Esophagus muscularis mucosa (tissue), 4 donors: ENCODE results near the gene ACSS1. TPM values are rescaled to one million over a fixed set of nuclear protein-coding genes. Genes with fewer than 3 reads are reported as not detected.
A peak's percentile ranks its signal among the peaks of the same experiment; 100 is the strongest.

Experiments
- DNase-seq: peaks from one replicate; pipeline ENCODE4 v3.0.0-alpha.2; 2017; ENCODE audit errors: extremely low spot score
- H3K27ac ChIP-seq, 4 donors: fragments of 200-600 bp; sonication (generic); replicated peaks in 1 of 4; 1 replicate in 3 of 4; 2 replicates in 1 of 4; pipeline ENCODE4 v1.5.1; 2016 to 2019; ENCODE audit warnings: mild to moderate bottlenecking in 1 of 4
- H3K27me3 ChIP-seq, 4 donors: fragments of 200-600 bp; sonication (generic); one replicate each; pipeline versions ENCODE4 v1.5.1 to v1.6.0; 2016 to 2019
- H3K36me3 ChIP-seq, 4 donors: fragments of 200-600 bp; sonication (generic); one replicate each; pipeline ENCODE4 v1.5.1; 2016 to 2019
- H3K4me1 ChIP-seq, 4 donors: fragments of 200-600 bp; sonication (generic); one replicate each; pipeline ENCODE4 v1.5.1; 2016 to 2019
- H3K4me3 ChIP-seq, 4 donors: fragments of 200-600 bp; sonication (generic); 1 replicate in 2 of 4; 2 replicates in 2 of 4; pipeline ENCODE4 v1.5.1; 2016 to 2019; ENCODE audit warnings: mild to moderate bottlenecking in 4 of 4, moderate library complexity in 1 of 4
- H3K9me3 ChIP-seq, 4 donors: fragments of 200-600 bp; sonication (generic); 1 replicate in 3 of 4; 2 replicates in 1 of 4; pipeline ENCODE4 v1.5.1; 2016 to 2019
- CTCF ChIP-seq, 3 experiments: fragments of 200-600 bp in 2 of 3; fragments of 450-650 bp in 1 of 3; sonication (generic) in 2 of 3; IDR thresholded peaks; one replicate each; pipeline ENCODE4 v1.5.1; 2017 to 2019; ENCODE audit warnings: antibody characterized with exemption in 3 of 3, mild to moderate bottlenecking in 2 of 3, moderate library complexity in 1 of 3
- EP300 ChIP-seq: sonication (generic); formaldehyde crosslinking; IDR thresholded peaks from one replicate; pipeline ENCODE4 v1.6.1; 2017; ENCODE audit warnings: antibody characterized with exemption
- POLR2A ChIP-seq: fragments of 450-650 bp; IDR thresholded peaks from one replicate; pipeline ENCODE4 v1.6.1; 2017; ENCODE audit warnings: antibody characterized with exemption, moderate library complexity, mild to moderate bottlenecking, low read depth
- POLR2AphosphoS5 ChIP-seq, 2 donors: sonication (generic); formaldehyde crosslinking; IDR thresholded peaks; one replicate each; pipeline ENCODE4 v1.6.1; 2017; ENCODE audit warnings: antibody characterized with exemption in 2 of 2
- WGBS: methylation state at CpG from one replicate; pipeline ENCODE4 v1.1.5; 2018; 5-methylcytosine and 5-hydroxymethylcytosine counted together
- intact Hi-C: fragments of 100-400 bp; cut with DNase I; formaldehyde crosslinking; loops from one replicate; pipeline ENCODE4 v1.15.1; 2023
- total RNA-seq, 4 donors: library from RNA; depleted of rRNA; stranded (reverse); fragments of >200 nt; gene quantifications; one replicate each; pipeline versions ENCODE4 v1.1.0 to v1.2.1, GENCODE V29; 2016

The ACSS1 gene
- total RNA-seq, 4 donors from 2014 or later, result 36.6 to 154 (median 65.3) TPM

- Histone ChIP-seq H3K27ac (peak overlapping the region; percentile 96 to 98 (median 97)), H3K36me3 (peaks cover 16 to 25% (median 21%) of the 10 kb centered on the region in 4 donors), H3K27me3 (no peaks in the 10 kb centered on the region), H3K9me3 (no peaks in the 10 kb centered on the region), H3K4me3 (no peak overlapping the region), H3K4me1 (peaks cover 92 to 98% (median 97%) of the 10 kb centered on the region in 4 donors)
- no peak for TF ChIP-seq CTCF (IDR thresholded peaks at IDR 0.05)
- no peak for TF ChIP-seq POLR2AphosphoS5 (IDR thresholded peaks at IDR 0.05)
- no peak for TF ChIP-seq POLR2A
- TF ChIP-seq EP300, result no peak
- 98% methylated on average over 10 of the region's 17 CpGs for WGBS
- intact Hi-C loops, result loop anchor here (10.0 kb wide), 1 partner anchor 1426 kb away; no protein-coding TSS in a partner anchor
- DNase-seq, result no peak
Measured at GRCh38 chr20:25050501-25051350, 7.2 kb downstream of the ACSS1 start.

- Histone ChIP-seq H3K4me1 (peaks cover 92 to 98% (median 97%) of the 10 kb centered on the region in 4 donors), H3K9me3 (no peaks in the 10 kb centered on the region), H3K36me3 (peaks cover 18 to 32% (median 25%) of the 10 kb centered on the region in 4 donors), H3K27me3 (no peaks in the 10 kb centered on the region), H3K4me3 (peak overlapping the region in 1 of 4 donors; percentile 43), H3K27ac (peak overlapping the region; percentile 96 to 98 (median 97))
- TF ChIP-seq EP300, result no peak
- TF ChIP-seq POLR2AphosphoS5 (IDR thresholded peaks at IDR 0.05), result no peak
- TF ChIP-seq CTCF (IDR thresholded peaks at IDR 0.05), result no peak
- WGBS, result 55% methylated on average over 7 of the region's 7 CpGs
- no peak for DNase-seq
- intact Hi-C loops, result loop anchor here (10.0 kb wide), 1 partner anchor 1425 kb away; no protein-coding TSS in a partner anchor
Measured at GRCh38 chr20:25050082-25050481, 7.9 kb downstream of the ACSS1 start.

GRCh38 chr20:25049261-25050060, 8.5 kb downstream of the ACSS1 start:
- H3K27ac ChIP-seq, result peak overlapping the region; percentile 96 to 98 (median 97)
- H3K9me3 ChIP-seq, result no peaks in the 10 kb centered on the region
- no peak for DNase-seq
- TF ChIP-seq EP300 (no peak), POLR2AphosphoS5 (IDR thresholded peaks at IDR 0.05) (peak in 1 of 2 donors; percentile 57), POLR2A (no peak), CTCF (IDR thresholded peaks at IDR 0.05) (no peak)
- peak overlapping the region in 2 of 4 donors; percentile 17 to 43 for H3K4me3 ChIP-seq
- intact Hi-C loops, result loop anchor here (10.0 kb wide), 1 partner anchor 1425 kb away; no protein-coding TSS in a partner anchor
- peaks cover 92 to 98% (median 97%) of the 10 kb centered on the region in 4 donors for H3K4me1 ChIP-seq
- H3K36me3 ChIP-seq, result peaks cover 18 to 38% (median 25%) of the 10 kb centered on the region in 4 donors
- H3K27me3 ChIP-seq, result no peaks in the 10 kb centered on the region
- 54% methylated on average over 16 of the region's 16 CpGs for WGBS

- H3K36me3 ChIP-seq, result peaks cover 18 to 39% (median 25%) of the 10 kb centered on the region in 4 donors
- no peaks in the 10 kb centered on the region for H3K9me3 ChIP-seq
- 40% methylated on average over 8 of the region's 8 CpGs for WGBS
- no peak for DNase-seq
- intact Hi-C loops, result no loop called here
- H3K27ac ChIP-seq, result peak overlapping the region; percentile 96 to 98 (median 97)
- H3K4me1 ChIP-seq, result peaks cover 92 to 98% (median 97%) of the 10 kb centered on the region in 4 donors
- no peaks in the 10 kb centered on the region for H3K27me3 ChIP-seq
- no peak overlapping the region for H3K4me3 ChIP-seq
- TF ChIP-seq CTCF (IDR thresholded peaks at IDR 0.05) (no peak), POLR2AphosphoS5 (IDR thresholded peaks at IDR 0.05) (peak; percentile 14 to 34), EP300 (no peak), POLR2A (no peak)
Measured at GRCh38 chr20:25048519-25048952, 9.4 kb downstream of the ACSS1 start.
